ENCODE data around the gene GRIFIN. TPM values are rescaled to one million over a fixed set of nuclear protein-coding genes. Genes with fewer than 3 reads are reported as not detected.

GRIFIN gene
- total RNA-seq, 1 donor from 2014 or later = not detected

- Histone ChIP-seq H3K27me3 (ENCODE audit: insufficient read depth, low read length) (no peaks in the 10 kb centered on the region), H3K79me2 (ENCODE audit: insufficient read depth, low read length) (peaks cover 3% of the 10 kb centered on the region), H4K20me1 (ENCODE audit: insufficient read depth, low read length) (peaks cover 9% of the 10 kb centered on the region), H3K9me3 (ENCODE audit: insufficient read depth, low read depth, low read length) (no peaks in the 10 kb centered on the region), H3K4me3 (ENCODE audit: insufficient read depth, low read depth, low read length) (no peak overlapping the region), H3K27ac (ENCODE audit: low read depth, low read length) (no peak overlapping the region), H3K4me1 (ENCODE audit: insufficient read depth, low read length) (no peaks in the 10 kb centered on the region), H2AFZ (ENCODE audit: low read depth, low read length) (no peak overlapping the region), H3K9ac (ENCODE audit: low read length) (no peak overlapping the region), H3K4me2 (ENCODE audit: low read length) (no peak overlapping the region), H3K36me3 (ENCODE audit: insufficient read depth, low read length) (peaks cover 2% of the 10 kb centered on the region)
- Mint-ChIP-seq H3K4me1 (ENCODE audit: low read depth, unreplicated experiment) (no peaks in the 10 kb centered on the region), H3K4me3 (ENCODE audit: unreplicated experiment) (no peak overlapping the region), H3K36me3 (ENCODE audit: low read depth, unreplicated experiment) (peaks cover 20% of the 10 kb centered on the region), H3K9me3 (ENCODE audit: unreplicated experiment) (peaks cover 9% of the 10 kb centered on the region), H3K27me3 (ENCODE audit: low read depth, unreplicated experiment) (no peaks in the 10 kb centered on the region), H3K27ac (ENCODE audit: unreplicated experiment) (no peak overlapping the region)
- no peak for FAIRE-seq
- TF ChIP-seq, protein P1, sequence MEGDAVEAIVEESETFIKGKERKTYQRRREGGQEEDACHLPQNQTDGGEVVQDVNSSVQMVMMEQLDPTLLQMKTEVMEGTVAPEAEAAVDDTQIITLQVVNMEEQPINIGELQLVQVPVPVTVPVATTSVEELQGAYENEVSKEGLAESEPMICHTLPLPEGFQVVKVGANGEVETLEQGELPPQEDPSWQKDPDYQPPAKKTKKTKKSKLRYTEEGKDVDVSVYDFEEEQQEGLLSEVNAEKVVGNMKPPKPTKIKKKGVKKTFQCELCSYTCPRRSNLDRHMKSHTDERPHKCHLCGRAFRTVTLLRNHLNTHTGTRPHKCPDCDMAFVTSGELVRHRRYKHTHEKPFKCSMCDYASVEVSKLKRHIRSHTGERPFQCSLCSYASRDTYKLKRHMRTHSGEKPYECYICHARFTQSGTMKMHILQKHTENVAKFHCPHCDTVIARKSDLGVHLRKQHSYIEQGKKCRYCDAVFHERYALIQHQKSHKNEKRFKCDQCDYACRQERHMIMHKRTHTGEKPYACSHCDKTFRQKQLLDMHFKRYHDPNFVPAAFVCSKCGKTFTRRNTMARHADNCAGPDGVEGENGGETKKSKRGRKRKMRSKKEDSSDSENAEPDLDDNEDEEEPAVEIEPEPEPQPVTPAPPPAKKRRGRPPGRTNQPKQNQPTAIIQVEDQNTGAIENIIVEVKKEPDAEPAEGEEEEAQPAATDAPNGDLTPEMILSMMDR (IDR thresholded peaks at IDR 0.05; ENCODE audit: insufficient read depth, low read depth, low read length) = no peak
- TF ChIP-seq EZH2 (IDR thresholded peaks at IDR 0.05; ENCODE audit: insufficient read depth, low read length) = no peak
- no peak for DNase-seq (ENCODE audit: low read depth)
Measured at GRCh38 chr7:2432910-2433712, 43.1 kb downstream of the GRIFIN start.

DNA sequence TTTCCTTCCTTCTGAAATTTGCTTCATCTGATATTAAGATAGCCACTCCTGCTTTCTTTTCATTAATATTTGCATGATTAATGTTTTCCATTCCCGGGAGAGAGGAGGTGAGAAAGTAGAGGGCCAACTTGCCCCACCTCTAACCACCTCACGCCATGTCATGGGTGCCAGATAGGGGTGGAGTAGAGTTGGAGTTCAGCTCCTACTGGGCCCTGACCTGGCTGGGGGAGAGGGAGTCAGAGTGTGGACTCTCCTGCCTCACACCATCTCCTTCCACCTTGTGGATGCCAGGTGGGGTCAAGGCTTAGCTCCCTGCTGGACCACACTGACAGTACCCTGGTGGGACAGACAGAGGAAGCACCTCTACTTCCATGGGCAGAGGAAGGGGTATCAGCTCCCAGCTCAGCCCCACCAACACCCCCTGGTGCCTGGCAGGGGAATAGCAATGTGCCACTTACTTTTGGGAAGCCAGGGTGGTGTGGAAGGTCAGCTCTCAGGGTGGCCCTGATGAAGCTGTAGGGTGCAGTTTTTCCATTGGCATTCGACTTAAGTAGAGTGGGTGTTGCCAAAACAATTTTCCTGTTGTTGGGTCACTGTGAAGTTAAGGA, 44.8 kb downstream of the GRIFIN start:
- H3K27me3 Mint-ChIP-seq (ENCODE audit: low read depth, unreplicated experiment) = no peaks in the 10 kb centered on the region
- no peaks in the 10 kb centered on the region for H3K9me3 ChIP-seq (ENCODE audit: insufficient read depth, low read depth, low read length)
- no peak overlapping the region for H2AFZ ChIP-seq (ENCODE audit: low read depth, low read length)
- peaks cover 9% of the 10 kb centered on the region for H4K20me1 ChIP-seq (ENCODE audit: insufficient read depth, low read length)
- no peaks in the 10 kb centered on the region for H3K4me1 Mint-ChIP-seq (ENCODE audit: low read depth, unreplicated experiment)
- H3K9ac ChIP-seq (ENCODE audit: low read length) = no peak overlapping the region
- H3K9me3 Mint-ChIP-seq (ENCODE audit: unreplicated experiment) = peaks cover 15% of the 10 kb centered on the region
- no peak overlapping the region for H3K4me3 ChIP-seq (ENCODE audit: insufficient read depth, low read depth, low read length)
- DNase-seq (ENCODE audit: low read depth) = no peak
- no peaks in the 10 kb centered on the region for H3K4me1 ChIP-seq (ENCODE audit: insufficient read depth, low read length)
- no peak overlapping the region for H3K4me3 Mint-ChIP-seq (ENCODE audit: unreplicated experiment)
- H3K27ac Mint-ChIP-seq (ENCODE audit: unreplicated experiment) = no peak overlapping the region
- peaks cover 17% of the 10 kb centered on the region for H3K36me3 Mint-ChIP-seq (ENCODE audit: low read depth, unreplicated experiment)
- no peak overlapping the region for H3K27ac ChIP-seq (ENCODE audit: low read depth, low read length)
- no peaks in the 10 kb centered on the region for H3K27me3 ChIP-seq (ENCODE audit: insufficient read depth, low read length)
- FAIRE-seq = no peak
- TF ChIP-seq EZH2 (IDR thresholded peaks at IDR 0.05; ENCODE audit: insufficient read depth, low read length) = no peak
- TF ChIP-seq, protein P1 (IDR thresholded peaks at IDR 0.05; ENCODE audit: insufficient read depth, low read depth, low read length) = no peak
- H3K79me2 ChIP-seq (ENCODE audit: insufficient read depth, low read length) = peaks cover 3% of the 10 kb centered on the region
- H3K4me2 ChIP-seq (ENCODE audit: low read length) = no peak overlapping the region
- peaks cover 2% of the 10 kb centered on the region for H3K36me3 ChIP-seq (ENCODE audit: insufficient read depth, low read length)

DNA sequence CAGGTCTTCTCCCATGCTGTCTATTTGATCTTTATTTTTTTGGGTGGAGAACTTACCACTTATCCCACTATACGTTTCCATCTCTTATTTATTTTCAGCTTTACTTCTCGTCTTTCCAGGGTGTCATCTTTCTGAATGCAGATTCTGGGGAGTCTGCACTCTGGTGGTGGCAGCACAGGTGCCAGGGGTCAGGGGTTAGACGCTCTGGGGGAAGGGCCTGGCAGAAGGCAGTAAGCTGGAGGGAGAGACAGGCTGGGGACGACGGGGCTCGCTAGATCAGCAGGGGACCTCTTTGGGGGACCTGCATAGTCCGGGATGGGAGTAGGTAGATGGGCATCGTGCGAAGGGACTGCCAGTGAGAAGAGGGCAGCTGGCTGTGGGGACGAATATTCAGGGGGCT, 50.4 kb downstream of the GRIFIN start:
- H3K9ac ChIP-seq (ENCODE audit: low read length) = no peak overlapping the region
- Mint-ChIP-seq H3K27ac (ENCODE audit: unreplicated experiment) (no peak overlapping the region), H3K4me3 (ENCODE audit: unreplicated experiment) (no peak overlapping the region), H3K4me1 (ENCODE audit: low read depth, unreplicated experiment) (peaks cover 1% of the 10 kb centered on the region), H3K27me3 (ENCODE audit: low read depth, unreplicated experiment) (no peaks in the 10 kb centered on the region), H3K36me3 (ENCODE audit: low read depth, unreplicated experiment) (peaks cover under 1% of the 10 kb centered on the region), H3K9me3 (ENCODE audit: unreplicated experiment) (peaks cover 7% of the 10 kb centered on the region)
- no peak overlapping the region for H3K4me2 ChIP-seq (ENCODE audit: low read length)
- no peaks in the 10 kb centered on the region for H3K9me3 ChIP-seq (ENCODE audit: insufficient read depth, low read depth, low read length)
- no peak for DNase-seq (ENCODE audit: low read depth)
- H3K79me2 ChIP-seq (ENCODE audit: insufficient read depth, low read length) = no peaks in the 10 kb centered on the region
- no peak overlapping the region for H3K27ac ChIP-seq (ENCODE audit: low read depth, low read length)
- no peaks in the 10 kb centered on the region for H3K36me3 ChIP-seq (ENCODE audit: insufficient read depth, low read length)
- TF ChIP-seq, protein P1 (IDR thresholded peaks at IDR 0.05; ENCODE audit: insufficient read depth, low read depth, low read length) = no peak
- TF ChIP-seq EZH2 (IDR thresholded peaks at IDR 0.05; ENCODE audit: insufficient read depth, low read length) = no peak
- FAIRE-seq = no peak
- H2AFZ ChIP-seq (ENCODE audit: low read depth, low read length) = no peak overlapping the region
- no peaks in the 10 kb centered on the region for H3K27me3 ChIP-seq (ENCODE audit: insufficient read depth, low read length)
- H4K20me1 ChIP-seq (ENCODE audit: insufficient read depth, low read length) = peaks cover 10% of the 10 kb centered on the region
- no peak overlapping the region for H3K4me3 ChIP-seq (ENCODE audit: insufficient read depth, low read depth, low read length)
- no peaks in the 10 kb centered on the region for H3K4me1 ChIP-seq (ENCODE audit: insufficient read depth, low read length)

All from astrocyte (in vitro differentiated cells and primary cell).